Measurements from ENCODE around the gene DAB1.

DAB1 gene

DNA sequence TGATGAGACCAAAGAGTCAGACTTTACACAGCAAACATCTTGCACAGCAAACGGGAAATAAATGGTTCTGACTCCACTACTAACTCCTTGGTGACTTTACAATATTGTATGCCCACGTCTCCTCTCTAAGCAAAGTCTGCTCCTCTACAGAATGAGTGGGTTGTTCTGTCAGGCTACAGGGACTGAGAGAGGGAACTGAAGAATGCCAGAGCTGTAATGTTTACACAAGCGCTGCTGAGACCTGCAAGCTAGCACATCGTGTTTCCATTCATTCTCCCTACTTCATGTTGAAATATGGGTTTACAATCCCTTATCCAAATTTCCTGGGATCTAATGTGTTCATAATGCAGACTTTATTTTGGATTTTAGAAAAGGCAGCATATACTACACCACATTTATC is 15.9 kb downstream of the DAB1 start:
- Histone ChIP-seq H2AFZ (no peak overlapping the region), H3K27me3 (ENCODE audit: control insufficient read depth, insufficient read depth, low read length) (no peaks in the 10 kb centered on the region), H3K79me2 (no peaks in the 10 kb centered on the region), H3K4me2 (ENCODE audit: low read length) (no peak overlapping the region), H3K4me1 (no peaks in the 10 kb centered on the region), H3K9ac (no peak overlapping the region), H3K36me3 (ENCODE audit: control insufficient read depth, insufficient read depth, low read length) (no peaks in the 10 kb centered on the region), H3K9me3 (ENCODE audit: control insufficient read depth, low read length) (no peaks in the 10 kb centered on the region), H3K4me3 (ENCODE audit: low read depth, low read length) (no peak overlapping the region), H3K27ac (no peak overlapping the region)
- TF ChIP-seq CTCF (IDR thresholded peaks at IDR 0.05): no peak

DNA sequence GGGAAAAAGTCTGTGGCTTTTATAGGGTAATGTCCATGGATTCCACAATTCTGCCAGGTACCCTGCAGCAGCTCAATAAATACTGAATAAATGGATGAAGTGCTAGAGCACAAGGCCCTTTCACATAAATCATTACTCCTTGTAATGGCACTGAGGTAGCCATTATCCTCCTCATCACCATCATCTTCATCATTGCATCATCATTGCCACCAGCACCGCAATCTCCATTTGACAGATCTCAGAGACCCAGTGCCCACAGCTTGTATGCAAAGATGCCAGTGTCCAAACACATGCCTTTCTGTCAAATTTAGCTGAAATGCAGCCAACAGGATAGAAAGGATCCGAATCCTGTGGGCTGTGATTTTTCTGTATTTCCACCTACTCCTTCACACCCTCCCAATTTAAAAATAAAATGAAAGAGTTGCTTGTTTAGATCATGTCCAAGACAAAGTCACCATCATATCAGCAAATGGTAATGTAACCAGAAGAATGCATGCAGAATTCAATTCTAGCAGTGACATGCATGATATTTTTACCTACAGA is 17.4 kb downstream of the DAB1 start:
- H3K4me3 ChIP-seq (ENCODE audit: low read depth, low read length): no peak overlapping the region
- no peaks in the 10 kb centered on the region for H3K36me3 ChIP-seq (ENCODE audit: control insufficient read depth, insufficient read depth, low read length)
- no peaks in the 10 kb centered on the region for H3K79me2 ChIP-seq
- no peaks in the 10 kb centered on the region for H3K9me3 ChIP-seq (ENCODE audit: control insufficient read depth, low read length)
- H2AFZ ChIP-seq: no peak overlapping the region
- H3K27me3 ChIP-seq (ENCODE audit: control insufficient read depth, insufficient read depth, low read length): no peaks in the 10 kb centered on the region
- no peak overlapping the region for H3K4me2 ChIP-seq (ENCODE audit: low read length)
- no peak overlapping the region for H3K27ac ChIP-seq
- H3K4me1 ChIP-seq: no peaks in the 10 kb centered on the region
- no peak for TF ChIP-seq CTCF (IDR thresholded peaks at IDR 0.05)
- no peak overlapping the region for H3K9ac ChIP-seq

DNA sequence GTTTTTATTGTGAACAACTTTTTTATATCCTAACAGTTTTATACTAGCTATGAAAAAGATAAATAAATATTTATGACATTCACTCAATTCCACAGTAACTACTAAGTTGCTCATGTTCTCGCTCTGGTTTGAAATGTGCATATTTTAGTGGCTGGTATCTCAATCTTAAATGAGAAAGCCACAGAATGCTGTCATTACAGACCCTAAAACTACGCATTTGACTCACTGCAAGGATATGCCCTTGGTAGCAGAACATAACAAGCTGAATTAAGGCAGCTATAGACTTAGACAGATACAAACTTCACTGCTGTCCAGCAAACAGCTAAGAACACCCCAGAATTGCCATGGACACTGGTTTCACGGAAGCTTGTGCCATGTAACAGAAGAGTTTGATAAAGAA is 19.0 kb downstream of the DAB1 start:
- H3K27ac ChIP-seq: no peak overlapping the region
- no peak overlapping the region for H3K4me3 ChIP-seq (ENCODE audit: low read depth, low read length)
- no peaks in the 10 kb centered on the region for H3K4me1 ChIP-seq
- no peak for TF ChIP-seq CTCF (IDR thresholded peaks at IDR 0.05)
- no peaks in the 10 kb centered on the region for H3K9me3 ChIP-seq (ENCODE audit: control insufficient read depth, low read length)
- no peak overlapping the region for H3K9ac ChIP-seq
- no peaks in the 10 kb centered on the region for H3K27me3 ChIP-seq (ENCODE audit: control insufficient read depth, insufficient read depth, low read length)
- H3K36me3 ChIP-seq (ENCODE audit: control insufficient read depth, insufficient read depth, low read length): no peaks in the 10 kb centered on the region
- H2AFZ ChIP-seq: no peak overlapping the region
- H3K4me2 ChIP-seq (ENCODE audit: low read length): no peak overlapping the region
- H3K79me2 ChIP-seq: no peaks in the 10 kb centered on the region

- H2AFZ ChIP-seq: no peak overlapping the region
- H3K36me3 ChIP-seq (ENCODE audit: control insufficient read depth, insufficient read depth, low read length): no peaks in the 10 kb centered on the region
- H3K27ac ChIP-seq: no peak overlapping the region
- H3K9ac ChIP-seq: no peak overlapping the region
- no peak overlapping the region for H3K4me2 ChIP-seq (ENCODE audit: low read length)
- H3K4me3 ChIP-seq (ENCODE audit: low read depth, low read length): no peak overlapping the region
- TF ChIP-seq CTCF (IDR thresholded peaks at IDR 0.05): no peak
- H3K79me2 ChIP-seq: no peaks in the 10 kb centered on the region
- no peaks in the 10 kb centered on the region for H3K27me3 ChIP-seq (ENCODE audit: control insufficient read depth, insufficient read depth, low read length)
- H3K4me1 ChIP-seq: no peaks in the 10 kb centered on the region
- no peaks in the 10 kb centered on the region for H3K9me3 ChIP-seq (ENCODE audit: control insufficient read depth, low read length)
These were observed 20.7 kb downstream of the DAB1 start for GRCh38 chr1:57403201-57403600.

- no peaks in the 10 kb centered on the region for H3K4me1 ChIP-seq
- H3K9ac ChIP-seq: no peak overlapping the region
- no peak overlapping the region for H3K4me2 ChIP-seq (ENCODE audit: low read length)
- H3K36me3 ChIP-seq (ENCODE audit: control insufficient read depth, insufficient read depth, low read length): no peaks in the 10 kb centered on the region
- H3K27me3 ChIP-seq (ENCODE audit: control insufficient read depth, insufficient read depth, low read length): no peaks in the 10 kb centered on the region
- no peak for TF ChIP-seq CTCF (IDR thresholded peaks at IDR 0.05)
- no peak overlapping the region for H3K4me3 ChIP-seq (ENCODE audit: low read depth, low read length)
- H3K79me2 ChIP-seq: no peaks in the 10 kb centered on the region
- H2AFZ ChIP-seq: no peak overlapping the region
- H3K9me3 ChIP-seq (ENCODE audit: control insufficient read depth, low read length): no peaks in the 10 kb centered on the region
- H3K27ac ChIP-seq: no peak overlapping the region
These were observed 22.2 kb downstream of the DAB1 start for GRCh38 chr1:57401671-57402070.
